Heart left ventricle (tissue), 13 donors: ENCODE measurements around the gene TBX18.

ENCODE experiments used
- POLR2A ChIP-seq, 2 donors: fragments of 450-650 bp; IDR thresholded peaks; one replicate each; pipeline ENCODE4 v1.6.1; 2017; ENCODE audit warnings: antibody characterized with exemption in 2 of 2, mild to moderate bottlenecking in 2 of 2, moderate library complexity in 2 of 2
- TF ChIP-seq, protein P1 (sequence below), 12 donors: fragments of 200-600 bp; sonication (generic) in 4 of 12; IDR thresholded peaks; one replicate each; pipeline versions ENCODE4 v1.5.0 to v1.8.0; 2018 to 2022; ENCODE audit warnings: antibody characterized with exemption in 12 of 12, mild to moderate bottlenecking in 5 of 12
- donor health status: ischemic (EF 13 %, LVEDD 7.1; RV severe dilation, severe dysfunction).
- donor health status: DM: no; HTN: yes; CAD: no.
- donor health status: DM: no; HTN: no; CAD: no.
- donor health status: ischemic (EF 25% LVEDD 6.9; RV normal size, moderate dysfunction).
- donor health status: ischemic (EF 25% LVEDD 5.7; RV mildly dilated, moderate dysfunction).
- donor health status: ischemic (EF 35%, LVEDD 5.7; RV mildly dilated, moderate dysfunction).
- donor health status: nonischemic (EF 11% LVEDD 7.7; RV severe dilation, severe dysfunction).
- donor health status: DM: yes; HTN: yes; CAD: no.
- donor health status: PGD.
- donor health status: ischemic (EF 29% LVEDD 5.4; RV normal size, mild dysfunction).
- donor health status: nonischemic (EF 23%, LVEDD 6.1; RV moderate dilation, normal function).

DNA sequence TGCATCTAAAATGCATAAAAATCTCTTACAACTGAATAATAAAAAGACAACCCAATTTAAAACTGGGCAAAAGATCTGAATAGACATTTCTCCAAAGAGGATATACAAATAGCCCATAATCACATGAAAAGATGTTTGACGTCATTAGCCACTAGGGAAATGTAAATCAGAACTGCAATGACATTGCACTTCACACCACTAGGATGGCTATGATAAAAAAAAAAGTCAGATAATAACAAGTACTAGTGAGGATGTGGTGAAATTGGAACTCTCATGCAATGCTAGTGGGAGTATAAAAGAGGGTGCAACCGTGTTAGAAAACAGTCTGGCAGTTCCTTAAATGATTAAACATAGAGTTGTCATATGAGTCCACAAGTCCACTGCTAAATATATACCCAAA is 24.3 kb upstream of the TBX18 start:
- TF ChIP-seq, protein P1, sequence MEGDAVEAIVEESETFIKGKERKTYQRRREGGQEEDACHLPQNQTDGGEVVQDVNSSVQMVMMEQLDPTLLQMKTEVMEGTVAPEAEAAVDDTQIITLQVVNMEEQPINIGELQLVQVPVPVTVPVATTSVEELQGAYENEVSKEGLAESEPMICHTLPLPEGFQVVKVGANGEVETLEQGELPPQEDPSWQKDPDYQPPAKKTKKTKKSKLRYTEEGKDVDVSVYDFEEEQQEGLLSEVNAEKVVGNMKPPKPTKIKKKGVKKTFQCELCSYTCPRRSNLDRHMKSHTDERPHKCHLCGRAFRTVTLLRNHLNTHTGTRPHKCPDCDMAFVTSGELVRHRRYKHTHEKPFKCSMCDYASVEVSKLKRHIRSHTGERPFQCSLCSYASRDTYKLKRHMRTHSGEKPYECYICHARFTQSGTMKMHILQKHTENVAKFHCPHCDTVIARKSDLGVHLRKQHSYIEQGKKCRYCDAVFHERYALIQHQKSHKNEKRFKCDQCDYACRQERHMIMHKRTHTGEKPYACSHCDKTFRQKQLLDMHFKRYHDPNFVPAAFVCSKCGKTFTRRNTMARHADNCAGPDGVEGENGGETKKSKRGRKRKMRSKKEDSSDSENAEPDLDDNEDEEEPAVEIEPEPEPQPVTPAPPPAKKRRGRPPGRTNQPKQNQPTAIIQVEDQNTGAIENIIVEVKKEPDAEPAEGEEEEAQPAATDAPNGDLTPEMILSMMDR (IDR thresholded peaks at IDR 0.05), result no peak
- no peak for TF ChIP-seq POLR2A (IDR thresholded peaks at IDR 0.05)
